CD4-positive, alpha-beta T cell treated with Interleukin-10 for 1 hour (primary cell): Measurements from ENCODE around the gene NRSN2.

Source experiments
- DNase-seq: peaks from one replicate; pipeline ENCODE4 v3.0.0-alpha.2; 2020

NRSN2 gene

DNA sequence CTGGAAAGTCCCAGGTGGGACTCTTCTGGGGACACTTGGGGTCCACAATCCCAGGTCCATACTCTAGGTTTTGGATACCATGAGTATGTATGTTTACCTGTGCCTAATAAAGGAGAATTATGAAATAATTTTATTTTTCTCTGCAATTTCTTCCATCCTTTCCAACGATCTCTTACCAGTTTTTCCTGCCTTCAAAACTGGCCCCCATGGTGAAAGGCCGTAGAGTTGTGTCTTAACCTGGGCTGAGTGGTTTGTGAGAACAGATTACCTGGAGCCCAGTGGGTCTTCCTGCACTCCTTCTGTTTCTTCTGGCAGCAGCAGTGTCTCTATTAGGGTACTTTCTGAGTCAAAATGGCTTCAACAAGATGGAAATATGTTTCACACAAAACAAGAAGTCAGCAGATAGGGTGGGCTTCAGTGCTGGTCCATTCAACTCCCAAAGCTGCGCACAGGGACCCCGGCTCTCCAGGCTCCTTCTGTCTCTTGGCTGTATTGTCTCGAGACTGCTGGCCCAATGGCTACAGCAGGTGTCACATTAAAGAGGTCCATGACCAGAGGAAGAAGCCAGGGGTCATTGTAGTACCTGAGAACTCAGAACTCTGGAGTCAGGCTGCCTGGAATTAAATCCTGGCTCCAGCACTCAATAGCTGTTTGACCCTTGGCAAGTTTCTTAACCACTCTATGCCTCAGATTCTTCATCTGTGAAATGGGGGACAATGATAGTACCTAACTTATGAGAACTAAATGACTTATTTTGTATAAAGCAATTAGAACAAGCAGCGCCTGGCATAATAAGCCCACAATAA lies 50.7 kb downstream of the NRSN2 start:
- no peak for DNase-seq

DNA sequence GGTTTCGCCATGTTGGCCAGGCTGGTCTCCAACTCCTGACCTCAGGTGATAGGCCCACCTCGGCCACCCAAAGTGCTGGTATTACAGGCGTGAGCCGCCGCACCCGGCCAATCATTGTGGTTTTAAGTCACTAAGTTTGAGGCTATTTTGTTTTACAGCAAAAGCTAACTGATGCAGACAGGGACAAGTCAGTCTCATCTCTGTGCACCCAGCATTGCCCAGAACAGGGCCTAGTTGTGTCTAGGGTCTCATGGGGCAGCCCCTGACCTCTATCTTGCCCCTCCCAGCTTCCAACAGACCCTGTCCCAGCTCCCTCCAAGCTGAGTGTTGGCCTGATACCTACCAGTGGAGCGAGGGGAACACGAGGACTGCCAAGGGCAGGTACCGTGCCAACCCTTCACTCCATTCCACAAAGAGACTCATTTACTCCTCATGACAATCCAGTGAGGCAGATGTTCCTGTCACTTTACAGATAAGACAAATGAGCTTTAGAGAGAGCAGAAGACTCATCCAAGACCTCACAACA lies 52.3 kb downstream of the NRSN2 start:
- DNase-seq: no peak

DNA sequence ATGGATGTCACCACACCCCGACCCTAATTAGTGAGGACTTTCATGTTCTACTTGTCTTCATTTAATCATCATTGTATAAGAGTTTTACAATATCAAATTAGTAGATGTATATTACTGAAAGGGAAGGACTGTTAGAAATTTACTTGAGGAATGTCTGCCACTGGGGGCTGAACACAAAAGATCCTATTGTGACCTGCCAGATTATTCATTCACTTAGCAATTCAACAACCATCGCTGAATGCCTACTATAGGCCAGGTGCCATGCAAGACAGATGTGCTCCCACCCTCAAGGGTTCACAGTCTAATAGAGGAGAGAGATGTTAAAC lies 53.2 kb downstream of the NRSN2 start:
- no peak for DNase-seq

DNA sequence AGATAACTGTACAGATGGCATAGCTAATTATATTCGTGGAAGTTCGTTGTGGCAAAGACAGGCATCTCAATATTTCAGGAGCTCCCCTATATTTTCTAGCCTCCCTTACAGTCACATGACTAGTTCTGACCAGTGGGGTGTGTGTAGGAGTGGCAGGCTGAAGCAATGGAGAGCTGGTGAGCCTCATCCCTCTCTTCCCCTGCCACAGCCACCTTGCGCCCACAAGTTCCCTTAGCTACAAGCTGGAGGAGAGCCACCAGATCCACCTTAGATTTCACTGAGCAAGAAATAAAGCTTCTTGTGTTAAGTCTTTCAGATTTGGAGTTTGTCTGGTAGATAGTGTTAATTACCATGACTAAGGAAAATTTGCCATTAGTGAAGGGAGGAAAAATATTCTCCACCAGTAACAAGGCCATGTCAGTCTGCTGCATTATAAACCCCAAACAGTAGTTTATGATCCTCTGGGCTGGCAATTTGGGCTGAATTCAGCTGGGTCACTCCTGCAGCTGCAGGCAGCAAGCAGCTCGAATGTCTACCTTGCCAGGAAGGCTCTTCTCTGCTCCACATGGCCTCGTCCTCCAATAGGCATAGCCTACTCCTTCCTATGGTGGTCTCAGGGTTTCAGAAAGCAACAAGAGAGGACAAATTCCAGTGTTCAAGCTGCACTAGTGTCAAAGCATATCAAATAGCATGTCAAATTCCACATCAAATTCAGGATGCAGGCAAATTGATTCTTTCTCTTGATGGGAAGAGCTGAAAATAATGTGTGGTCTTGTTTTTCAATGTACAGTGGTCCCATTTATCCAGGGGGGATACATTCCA lies 53.8 kb downstream of the NRSN2 start:
- no peak for DNase-seq

DNA sequence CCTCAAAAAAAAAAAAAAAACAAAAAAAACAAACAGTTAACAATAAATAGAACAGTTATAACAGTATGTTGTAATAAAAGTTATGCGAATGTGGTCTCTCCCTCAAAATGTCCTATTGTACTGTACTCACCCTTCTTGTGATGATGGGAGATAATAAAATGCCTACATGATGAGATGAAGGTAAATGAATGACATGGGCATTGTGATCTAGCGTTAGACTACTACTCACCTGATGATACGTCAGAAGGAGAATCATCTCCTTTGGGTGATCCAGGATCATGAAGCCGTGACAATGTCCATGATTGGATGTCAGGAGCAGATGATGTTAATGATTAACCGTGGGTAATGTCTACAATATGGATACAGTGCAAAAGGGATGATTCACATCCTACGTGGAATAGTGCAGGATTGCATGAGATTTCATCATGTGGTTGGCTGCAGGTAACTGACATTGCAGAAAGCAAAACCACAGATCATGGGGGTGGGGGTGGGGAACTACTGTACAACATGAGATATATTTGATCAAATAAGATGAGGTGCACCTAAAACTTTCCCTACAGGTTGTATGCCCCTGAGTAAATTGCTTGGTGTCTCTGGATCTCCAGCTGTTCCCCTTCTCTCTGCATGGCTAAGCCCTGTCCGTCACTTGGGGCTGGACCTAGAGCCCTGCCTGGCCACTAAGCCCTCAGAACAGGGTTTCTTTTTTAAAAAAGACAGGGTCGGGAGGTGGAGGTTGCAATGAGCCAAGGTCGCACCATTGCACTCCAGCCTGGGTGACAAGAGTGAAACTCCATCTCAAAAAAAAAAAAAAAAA lies 55.0 kb downstream of the NRSN2 start:
- no peak for DNase-seq

GRCh38 chr20:402496-402885 lies 55.6 kb downstream of the NRSN2 start:
- DNase-seq: no peak

DNA sequence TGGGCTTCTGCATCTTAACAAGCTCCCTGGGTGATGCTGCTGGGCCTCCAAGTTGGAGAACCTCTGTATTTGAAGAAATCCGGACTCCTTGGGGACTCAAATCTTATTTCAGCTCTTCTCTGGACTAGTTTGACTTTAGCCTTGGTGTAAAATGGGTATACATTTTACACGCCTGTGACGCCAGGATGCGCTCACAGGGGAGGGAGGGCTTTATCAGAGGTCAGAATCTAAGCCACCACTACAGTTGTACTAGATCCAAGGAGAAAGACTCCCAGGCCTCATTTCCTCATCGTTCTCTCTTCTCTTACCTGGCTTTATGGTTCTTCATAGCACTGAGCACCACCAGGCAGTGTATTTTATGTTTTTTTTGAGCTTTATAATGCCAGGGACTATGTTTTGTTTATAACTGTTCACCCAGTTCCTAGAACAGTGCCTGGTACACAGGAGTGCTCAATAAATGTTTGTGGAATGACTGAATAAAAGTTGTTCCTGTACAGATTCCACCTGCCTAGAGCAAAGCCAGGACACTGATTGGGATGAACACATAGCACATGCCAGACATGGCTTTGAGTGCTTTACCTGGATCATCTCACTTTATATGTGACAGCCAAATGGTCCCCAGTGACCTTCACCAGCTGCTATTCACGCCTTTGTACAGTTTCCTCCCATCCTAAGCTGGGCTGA lies 56.1 kb downstream of the NRSN2 start:
- no peak for DNase-seq

- no peak for DNase-seq
These were observed 56.7 kb downstream of the NRSN2 start for GRCh38 chr20:403582-403957.

DNA sequence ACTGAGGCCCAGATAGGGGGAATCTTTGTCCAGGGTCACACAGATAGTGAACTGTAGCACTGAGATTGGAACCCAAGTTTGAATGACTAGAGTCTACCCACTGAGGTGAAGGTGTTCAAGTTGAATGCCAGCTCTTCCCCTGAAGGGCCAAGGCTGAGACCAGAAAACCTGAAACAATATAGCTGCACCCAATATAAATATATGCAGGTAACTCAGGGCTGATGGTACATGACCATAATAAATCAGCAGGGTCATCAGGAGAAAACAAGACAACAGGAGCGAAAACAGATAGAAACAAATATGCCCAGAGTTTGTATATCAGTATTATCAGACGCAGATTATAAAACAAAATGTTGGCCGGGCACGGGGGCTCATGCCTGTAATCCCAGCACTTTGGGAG lies 57.2 kb downstream of the NRSN2 start:
- DNase-seq: no peak
